Aorta (tissue), 5 donors: Measurements from ENCODE around the gene TMEM145. TPM values are rescaled to one million over a fixed set of nuclear protein-coding genes. Genes with fewer than 3 reads are reported as not detected.

ENCODE experiments used
- ATAC-seq: fragments of 200-7000 bp; cut with Tn5 transposase; one replicate; pipeline ENCODE4 v1.9.1; 2022; ENCODE audit warnings: moderate library complexity; ENCODE audit not compliant: low FRiP score
- DNase-seq, 2 donors: peaks; one replicate each; pipeline ENCODE4 v3.0.0-alpha.2; 2020
- H3K27ac ChIP-seq, 2 donors: one replicate each; pipeline ENCODE4 v1.5.1; 2013; ENCODE audit warnings: low read length in 2 of 2, mild to moderate bottlenecking in 2 of 2, moderate library complexity in 2 of 2, control low read depth in 1 of 2, inconsistent platforms in 1 of 2, low read depth in 1 of 2
- H3K27me3 ChIP-seq, 2 donors: one replicate each; pipeline ENCODE4 v1.6.1; 2013; ENCODE audit warnings: control low read depth in 1 of 2, low read length in 1 of 2, mild to moderate bottlenecking in 1 of 2, moderate library complexity in 1 of 2; ENCODE audit not compliant: insufficient read depth in 2 of 2, control insufficient read depth in 1 of 2
- H3K36me3 ChIP-seq, 2 donors: one replicate each; pipeline ENCODE4 v1.6.1; 2013; ENCODE audit warnings: control low read depth in 1 of 2, low read length in 1 of 2, mild to moderate bottlenecking in 1 of 2; ENCODE audit not compliant: insufficient read depth in 2 of 2, control insufficient read depth in 1 of 2
- H3K4me1 ChIP-seq, 2 donors: one replicate each; pipeline ENCODE4 v1.6.1; 2013; ENCODE audit warnings: low read length in 2 of 2, control low read depth in 1 of 2, mild to moderate bottlenecking in 1 of 2, moderate library complexity in 1 of 2; ENCODE audit not compliant: insufficient read depth in 2 of 2, control insufficient read depth in 1 of 2
- H3K4me3 ChIP-seq, 2 donors: one replicate each; pipeline ENCODE4 v1.5.1; 2013; ENCODE audit warnings: low read length in 2 of 2, control low read depth in 1 of 2, mild to moderate bottlenecking in 1 of 2
- H3K9me3 ChIP-seq: one replicate; pipeline ENCODE4 v1.6.1; 2013; ENCODE audit warnings: mild to moderate bottlenecking, low read length; ENCODE audit not compliant: control insufficient read depth
- WGBS, 2 donors: extraction: QIAGEN DNeasy Blood & Tissue Kit; methylation state at CpG; one replicate each; pipeline ENCODE4 v1.1.7; 2013; 5-methylcytosine and 5-hydroxymethylcytosine counted together
- intact Hi-C, 2 donors: fragments of 100-400 bp; cut with DNase I; formaldehyde crosslinking; loops; one replicate each; pipeline versions ENCODE4 v1.14.2 to v1.15.0; 2022
- polyA plus RNA-seq, 2 donors: library from polyadenylated mRNA; stranded (reverse); fragments of 200-250 nt; gene quantifications; one replicate each; pipeline ENCODE4 v1.2.3, GENCODE V29; 2013
- total RNA-seq, 2 donors: library from RNA; stranded (reverse); fragmentation: NEBNext Ultra II Directional; extraction: Animal tissue kit (Norgen Biotek cat#: 25700); gene quantifications; one replicate each; pipeline ENCODE4 v1.2.1, GENCODE V29; 2021
- donor health status: healthy with polysubstance abuse.
- donor health status: Bipolar disorder and iron deficiency.
- donor health status: DM: no; HTN: no; CAD: no.
- donor health status: DM: no; HTN: no; CAD: no.
- donor health status: DM: yes; HTN: yes; CAD: no.

Gene TMEM145
- total and polyA plus RNA-seq, 4 donors = not detected

GRCh38 chr19:42362891-42363440 is 49.9 kb downstream of the TMEM145 start:
- Histone ChIP-seq H3K27ac (no peak overlapping the region), H3K4me1 (no peaks in the 10 kb centered on the region), H3K27me3 (no peaks in the 10 kb centered on the region), H3K36me3 (peaks cover 0 to 3% of the 10 kb centered on the region in 2 donors), H3K4me3 (no peak overlapping the region), H3K9me3 (peaks cover 5% of the 10 kb centered on the region)
- ATAC-seq (peak; percentile 12), DNase-seq (no peak)
- 83 to 94% methylated on average over 10 to 13 of the region's 13 CpGs for WGBS, 2 donors
- intact Hi-C loops = no loop called here

DNA sequence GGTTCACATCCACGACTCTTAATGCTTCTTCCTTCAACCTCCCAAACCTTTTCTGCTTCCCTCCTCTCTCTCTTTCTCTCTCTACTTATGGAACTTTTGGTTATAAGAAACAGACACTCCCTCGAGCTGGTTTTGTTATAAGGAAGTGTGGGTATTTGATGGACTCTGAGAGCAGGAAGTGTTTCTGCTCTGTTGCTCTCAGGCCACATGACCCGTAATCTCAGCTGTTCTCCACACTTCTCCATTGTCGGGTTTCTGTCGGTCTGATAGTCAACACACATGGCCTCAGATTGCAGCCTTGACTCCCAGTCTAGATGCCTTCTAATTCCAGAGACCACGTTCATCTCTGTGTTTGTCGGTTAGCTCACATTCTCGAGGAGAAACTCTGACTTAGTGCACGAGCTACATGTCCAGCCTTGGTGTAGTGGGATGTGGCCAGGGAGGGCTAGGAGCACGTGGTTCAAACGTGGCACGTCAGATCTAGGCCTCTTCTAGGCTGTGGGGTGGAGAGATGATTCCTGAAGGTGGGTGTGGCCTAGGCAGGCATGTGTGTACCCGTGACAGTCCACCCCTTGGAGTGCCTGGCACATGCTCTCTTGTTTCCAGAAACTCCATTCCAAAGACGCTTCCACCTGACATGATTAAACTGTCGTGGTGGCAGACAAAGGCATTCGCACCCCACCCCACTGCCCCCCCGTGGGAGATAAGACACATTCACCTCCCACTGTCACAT is 50.7 kb downstream of the TMEM145 start:
- intact Hi-C loops = no loop called here
- 92 to 94% methylated on average over 17 of the region's 17 CpGs for WGBS, 2 donors
- DNase-seq = no peak
- no peaks in the 10 kb centered on the region for H3K27me3 ChIP-seq
- peaks cover 0 to 3% of the 10 kb centered on the region in 2 donors for H3K36me3 ChIP-seq
- peaks cover 5% of the 10 kb centered on the region for H3K9me3 ChIP-seq
- no peak overlapping the region for H3K27ac ChIP-seq
- H3K4me3 ChIP-seq = no peak overlapping the region
- ATAC-seq = no peak
- H3K4me1 ChIP-seq = no peaks in the 10 kb centered on the region

- H3K36me3 ChIP-seq = peaks cover 0 to 3% of the 10 kb centered on the region in 2 donors
- H3K4me3 ChIP-seq = no peak overlapping the region
- WGBS, 2 donors = 0 to 8% methylated on average over 1 of the region's 1 CpG
- DNase-seq (no peak), ATAC-seq (no peak)
- intact Hi-C loops = no loop called here
- H3K9me3 ChIP-seq = peaks cover 5% of the 10 kb centered on the region
- no peaks in the 10 kb centered on the region for H3K27me3 ChIP-seq
- no peaks in the 10 kb centered on the region for H3K4me1 ChIP-seq
- no peak overlapping the region for H3K27ac ChIP-seq
These were observed 53.6 kb downstream of the TMEM145 start for GRCh38 chr19:42366673-42367072.

- intact Hi-C loops = no loop called here
These were observed 54.8 kb downstream of the TMEM145 start for GRCh38 chr19:42367929-42368328.

GRCh38 chr19:42368360-42368759 is 55.3 kb downstream of the TMEM145 start:
- WGBS, 2 donors = 89 to 93% methylated on average over 11 of the region's 11 CpGs
- no peaks in the 10 kb centered on the region for H3K4me1 ChIP-seq
- no peak overlapping the region for H3K27ac ChIP-seq
- H3K4me3 ChIP-seq = no peak overlapping the region
- no peak for DNase-seq
- no peaks in the 10 kb centered on the region for H3K36me3 ChIP-seq
- H3K27me3 ChIP-seq = no peaks in the 10 kb centered on the region
- intact Hi-C loops = no loop called here
- peaks cover 3% of the 10 kb centered on the region for H3K9me3 ChIP-seq
- ATAC-seq = no peak

More at GRCh38 chr19:42367929-42368328, 54.8 kb downstream of the TMEM145 start:
- ATAC-seq (no peak), DNase-seq (no peak)
- peaks cover 5% of the 10 kb centered on the region for H3K9me3 ChIP-seq
- H3K27me3 ChIP-seq = no peaks in the 10 kb centered on the region
- no peak overlapping the region for H3K4me3 ChIP-seq
- WGBS, 2 donors = 92 to 93% methylated on average over 4 of the region's 4 CpGs
- H3K27ac ChIP-seq = no peak overlapping the region
- peaks cover 0 to 3% of the 10 kb centered on the region in 2 donors for H3K36me3 ChIP-seq
- no peaks in the 10 kb centered on the region for H3K4me1 ChIP-seq

DNA sequence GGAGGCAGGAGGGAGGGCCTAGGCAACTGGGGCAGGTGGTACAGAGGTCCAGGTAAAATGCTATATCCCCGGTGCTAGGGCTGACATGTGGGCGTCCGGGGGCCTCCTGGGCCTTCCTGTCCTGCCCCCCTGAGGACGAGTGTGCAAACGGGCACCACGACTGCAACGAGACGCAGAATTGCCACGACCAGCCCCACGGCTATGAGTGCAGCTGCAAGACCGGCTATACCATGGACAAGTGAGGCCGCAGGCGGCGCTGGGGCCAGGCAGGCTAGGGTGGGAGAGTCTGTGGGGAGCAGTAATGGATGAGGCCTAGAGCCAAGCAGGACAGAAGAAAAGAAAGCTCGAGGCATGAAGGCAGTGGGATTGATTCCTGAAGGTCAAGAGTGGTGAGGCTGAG is 55.7 kb downstream of the TMEM145 start:
- intact Hi-C loops = no loop called here
- H3K36me3 ChIP-seq = no peaks in the 10 kb centered on the region
- ATAC-seq (no peak), DNase-seq (no peak)
- no peak overlapping the region for H3K27ac ChIP-seq
- peaks cover 1% of the 10 kb centered on the region for H3K9me3 ChIP-seq
- WGBS, 2 donors = 93 to 94% methylated on average over 15 of the region's 15 CpGs
- H3K4me1 ChIP-seq = no peaks in the 10 kb centered on the region
- no peak overlapping the region for H3K4me3 ChIP-seq
- no peaks in the 10 kb centered on the region for H3K27me3 ChIP-seq

GRCh38 chr19:42369433-42370067 is 56.4 kb downstream of the TMEM145 start:
- intact Hi-C loops = no loop called here
- Histone ChIP-seq H3K4me3 (no peak overlapping the region), H3K27me3 (no peaks in the 10 kb centered on the region), H3K4me1 (no peaks in the 10 kb centered on the region), H3K27ac (no peak overlapping the region), H3K36me3 (no peaks in the 10 kb centered on the region), H3K9me3 (no peaks in the 10 kb centered on the region)
- ATAC-seq (no peak), DNase-seq (no peak)
- WGBS, 2 donors = 91 to 93% methylated on average over 24 to 27 of the region's 27 CpGs

DNA sequence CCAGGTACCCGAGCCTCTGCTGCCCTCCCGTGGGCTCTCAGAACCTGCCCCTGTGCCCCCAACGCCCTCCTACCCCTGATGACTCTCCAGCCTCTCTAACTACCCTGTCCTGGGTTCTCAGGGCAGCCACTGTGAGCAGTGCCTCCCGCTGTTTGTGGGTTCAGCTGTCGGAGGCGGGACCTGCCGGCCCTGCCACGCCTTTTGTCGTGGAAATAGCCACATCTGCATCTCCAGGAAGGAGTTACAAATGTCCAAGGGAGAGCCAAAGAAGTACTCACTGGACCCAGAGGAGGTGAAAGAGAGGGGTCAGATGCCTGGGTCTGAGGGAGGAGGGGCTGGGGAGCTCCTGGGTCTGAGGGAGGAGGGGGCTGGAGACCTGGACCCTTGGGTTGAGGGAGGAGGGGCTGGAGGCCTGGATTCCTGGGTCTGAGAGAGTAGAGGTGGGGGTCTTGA is 57.0 kb downstream of the TMEM145 start:
- Histone ChIP-seq H3K4me1 (no peaks in the 10 kb centered on the region), H3K9me3 (no peaks in the 10 kb centered on the region), H3K4me3 (no peak overlapping the region), H3K27me3 (no peaks in the 10 kb centered on the region), H3K27ac (no peak overlapping the region), H3K36me3 (no peaks in the 10 kb centered on the region)
- WGBS, 2 donors = 77% methylated on average over 9 of the region's 9 CpGs
- intact Hi-C loops = no loop called here
- ATAC-seq (no peak), DNase-seq (no peak)
